ENCODE data around the gene CACNA1C.

Gene CACNA1C

GRCh38 chr12:2528001-2528400, 475.2 kb downstream of the CACNA1C start:
- TF ChIP-seq CTCF (IDR thresholded peaks at IDR 0.05; ENCODE audit: low read depth, low read length): no peak
- DNase-seq (ENCODE audit: low read depth in 2 of 2): no peak
- no peak overlapping the region for H3K4me3 ChIP-seq (replicated peaks in 1 of 2; ENCODE audit: low read depth in 2 of 2, low read length in 2 of 2)

GRCh38 chr12:2529807-2530206, 477.0 kb downstream of the CACNA1C start:
- H3K4me3 ChIP-seq (replicated peaks in 1 of 2; ENCODE audit: low read depth in 2 of 2, low read length in 2 of 2): no peak overlapping the region
- TF ChIP-seq CTCF (IDR thresholded peaks at IDR 0.05; ENCODE audit: low read depth, low read length): no peak
- DNase-seq (ENCODE audit: low read depth in 2 of 2): no peak

GRCh38 chr12:2531371-2531770, 478.6 kb downstream of the CACNA1C start:
- no peak overlapping the region for H3K4me3 ChIP-seq (replicated peaks in 1 of 2; ENCODE audit: low read depth in 2 of 2, low read length in 2 of 2)
- DNase-seq (ENCODE audit: low read depth in 2 of 2): no peak
- no peak for TF ChIP-seq CTCF (IDR thresholded peaks at IDR 0.05; ENCODE audit: low read depth, low read length)

GRCh38 chr12:2533036-2533435, 480.2 kb downstream of the CACNA1C start:
- no peak for TF ChIP-seq CTCF (IDR thresholded peaks at IDR 0.05; ENCODE audit: low read depth, low read length)
- DNase-seq (ENCODE audit: low read depth in 2 of 2): no peak
- H3K4me3 ChIP-seq (replicated peaks in 1 of 2; ENCODE audit: low read depth in 2 of 2, low read length in 2 of 2): no peak overlapping the region

- H3K4me3 ChIP-seq (replicated peaks in 1 of 2; ENCODE audit: low read depth in 2 of 2, low read length in 2 of 2): no peak overlapping the region
- no peak for TF ChIP-seq CTCF (IDR thresholded peaks at IDR 0.05; ENCODE audit: low read depth, low read length)
- no peak for DNase-seq (ENCODE audit: low read depth in 2 of 2)
These were observed 482.9 kb downstream of the CACNA1C start for GRCh38 chr12:2535583-2536204.

- DNase-seq (ENCODE audit: low read depth in 2 of 2): no peak
- no peak overlapping the region for H3K4me3 ChIP-seq (replicated peaks in 1 of 2; ENCODE audit: low read depth in 2 of 2, low read length in 2 of 2)
- TF ChIP-seq CTCF (IDR thresholded peaks at IDR 0.05; ENCODE audit: low read depth, low read length): no peak
These were observed 483.9 kb downstream of the CACNA1C start for GRCh38 chr12:2536724-2537123.
